GM19463 (cell line): Measurements from ENCODE around the gene ZNF750.

Experiments used
- ATAC-seq: cut with Tn5 transposase; IDR thresholded peaks from one replicate; pipeline ENCODE4 v1.9.1; 2021; ENCODE audit warnings: mild to moderate bottlenecking, moderate library complexity; ENCODE audit not compliant: unreplicated experiment

ZNF750 gene

DNA sequence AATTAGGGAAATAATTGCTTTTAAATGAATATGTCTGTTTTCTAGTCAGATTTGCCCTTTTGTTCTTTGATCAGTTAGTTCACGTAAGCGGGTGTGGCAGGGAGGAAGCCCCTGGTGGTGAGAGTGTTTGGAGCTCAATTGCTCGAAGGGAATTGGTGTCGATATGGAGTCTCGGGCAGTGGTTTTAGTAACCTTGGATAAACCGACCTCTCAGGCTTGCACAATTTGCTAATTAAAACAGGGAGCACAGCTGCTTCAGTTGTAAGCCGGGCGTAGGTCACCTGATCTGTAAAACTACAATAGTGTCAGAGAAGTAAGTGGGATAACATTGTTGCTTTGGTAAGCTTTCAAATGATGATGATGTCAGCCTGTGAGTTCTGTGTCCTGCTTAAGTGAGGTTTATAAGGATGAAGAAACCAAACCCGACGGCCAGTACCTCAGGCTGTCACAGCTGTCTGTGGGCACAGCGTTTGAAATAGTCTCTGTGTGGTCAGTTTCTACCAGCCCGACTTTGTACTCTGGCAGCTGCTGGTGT is 2.9 kb downstream of the ZNF750 start:
- no peak for ATAC-seq

DNA sequence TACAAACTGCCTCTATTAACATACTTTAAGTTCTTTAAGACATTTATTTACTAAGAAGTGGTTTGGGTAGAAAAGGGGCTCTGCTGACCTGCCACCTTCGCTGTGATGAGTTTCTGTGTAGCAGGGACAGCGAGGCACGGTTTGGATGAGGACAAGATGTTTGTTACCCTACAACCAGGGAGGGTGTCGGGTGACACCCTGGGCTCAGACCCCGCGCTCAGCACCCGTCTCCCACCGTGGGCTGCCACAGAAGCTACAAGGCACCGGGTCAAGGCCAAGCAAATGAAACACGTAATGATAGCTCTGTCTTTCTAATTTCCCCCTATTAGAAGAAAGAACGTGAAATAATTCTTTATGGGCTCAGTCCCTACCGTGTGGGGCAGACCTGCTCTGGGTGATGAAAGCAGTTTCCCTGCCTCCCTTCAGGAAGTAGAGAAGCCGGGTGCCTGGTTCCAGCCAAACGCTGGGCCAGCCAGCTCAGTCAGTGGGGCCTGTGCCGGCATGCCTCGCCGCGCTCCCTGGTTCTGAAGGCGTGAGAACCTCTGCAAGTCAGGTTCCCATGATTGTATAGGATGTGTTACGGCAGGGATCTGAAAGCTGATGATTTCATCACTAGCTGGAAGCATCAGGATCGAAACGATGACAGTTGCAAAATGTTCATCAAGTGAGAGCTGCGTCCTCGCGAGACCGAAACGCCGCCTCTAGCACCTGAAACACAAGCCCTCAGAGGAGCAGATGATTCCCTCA is 3.9 kb downstream of the ZNF750 start:
- ATAC-seq, result no peak

- ATAC-seq, result no peak
Observed at GRCh38 chr17:82835122-82835521, 4.7 kb downstream of the ZNF750 start.

DNA sequence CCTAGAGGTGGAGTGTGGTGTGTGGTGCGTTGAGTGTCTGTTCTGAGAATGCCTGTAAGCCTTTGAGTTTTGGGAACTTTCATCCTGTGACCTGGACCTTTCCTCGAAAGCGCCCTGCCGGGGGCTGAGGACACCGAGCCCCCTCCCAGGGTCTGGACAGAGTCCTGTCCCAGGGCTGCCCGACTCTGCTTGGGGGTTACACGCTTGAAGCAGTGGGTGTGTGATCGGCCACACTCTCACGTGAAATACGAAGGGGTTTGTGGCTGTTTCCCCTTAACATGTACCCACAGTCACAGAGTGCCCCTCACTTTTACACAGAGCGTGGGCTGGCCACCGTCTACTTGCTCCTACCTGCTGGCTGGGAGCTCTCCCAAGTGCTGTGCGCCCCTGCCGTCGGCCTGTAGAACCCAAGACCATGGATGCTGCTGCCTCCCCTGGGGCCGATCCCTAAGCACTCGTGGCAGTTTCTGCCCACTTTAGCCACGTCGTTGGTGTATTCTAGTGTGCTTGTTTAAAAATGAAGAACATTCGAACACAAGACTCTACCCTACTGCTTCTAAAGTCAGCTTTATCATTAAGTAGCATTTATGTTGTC is 6.8 kb downstream of the ZNF750 start:
- no peak for ATAC-seq

DNA sequence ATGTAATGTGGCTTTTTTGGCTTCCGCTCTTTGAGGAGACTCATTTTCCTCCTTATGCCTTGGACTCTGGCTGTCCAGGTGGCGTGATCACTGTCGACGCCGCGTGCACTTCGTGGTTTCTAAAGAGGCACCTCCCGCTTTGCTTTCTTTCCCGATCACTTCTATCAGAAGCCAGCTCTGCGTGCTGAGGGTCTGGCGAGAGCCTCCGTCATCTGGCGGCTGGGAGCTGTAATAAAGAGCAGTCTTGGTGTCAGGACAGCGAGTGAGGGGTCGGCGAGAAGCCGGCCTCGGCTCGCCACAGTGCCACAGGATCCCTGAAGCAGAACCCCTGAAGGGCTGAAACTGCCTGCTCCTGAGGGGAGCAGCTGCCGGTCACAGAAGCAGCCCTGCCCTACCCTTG is 7.4 kb downstream of the ZNF750 start:
- no peak for ATAC-seq

DNA sequence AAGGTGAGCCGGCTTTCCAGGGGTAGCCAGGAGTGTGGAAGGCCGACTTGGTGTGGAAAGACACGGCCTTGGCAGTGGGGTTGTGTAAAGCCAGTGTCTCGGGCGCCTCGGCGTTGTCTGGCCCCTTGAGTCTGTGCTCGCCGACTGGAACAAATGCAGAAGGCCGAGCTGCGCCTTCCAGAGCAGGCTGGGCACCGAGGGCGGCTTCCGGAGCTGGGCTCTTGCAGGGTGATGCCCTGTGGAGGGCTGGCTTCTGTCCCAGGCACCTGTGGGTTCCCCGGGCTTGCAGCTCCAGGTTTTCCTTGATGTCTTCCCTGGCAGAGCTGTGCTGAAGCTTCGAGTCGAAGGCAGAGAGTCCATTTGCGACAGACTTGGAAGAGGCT is 8.0 kb downstream of the ZNF750 start:
- ATAC-seq, result no peak

GRCh38 chr17:82831041-82831817 is 8.6 kb downstream of the ZNF750 start:
- no peak for ATAC-seq

GRCh38 chr17:82830249-82830661 is 9.6 kb downstream of the ZNF750 start:
- no peak for ATAC-seq

DNA sequence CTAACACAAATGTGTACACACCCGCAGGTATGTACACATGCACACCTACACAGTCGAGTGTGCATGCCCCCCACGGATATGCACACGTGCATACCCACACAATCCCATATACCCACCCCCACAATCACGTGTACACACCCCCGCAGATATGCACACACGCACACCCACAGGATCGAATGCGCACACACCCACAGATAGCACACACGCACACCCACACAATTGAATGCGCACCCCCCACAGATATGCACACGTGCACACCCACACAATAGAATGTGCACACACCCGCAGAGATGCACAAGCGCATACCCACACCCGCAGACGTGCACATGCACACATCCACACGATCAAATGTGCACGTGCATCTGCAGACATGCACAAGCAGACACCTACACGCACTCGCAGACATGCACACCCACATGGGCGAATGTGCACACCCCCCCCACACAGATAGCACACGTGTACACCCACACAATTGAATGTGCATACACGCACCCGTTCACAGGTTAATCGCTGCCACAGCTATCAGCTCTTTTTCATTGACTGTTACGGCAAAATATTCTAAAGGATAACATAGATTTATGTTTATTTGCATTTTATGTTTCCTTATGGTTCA is 10.8 kb downstream of the ZNF750 start:
- no peak for ATAC-seq

DNA sequence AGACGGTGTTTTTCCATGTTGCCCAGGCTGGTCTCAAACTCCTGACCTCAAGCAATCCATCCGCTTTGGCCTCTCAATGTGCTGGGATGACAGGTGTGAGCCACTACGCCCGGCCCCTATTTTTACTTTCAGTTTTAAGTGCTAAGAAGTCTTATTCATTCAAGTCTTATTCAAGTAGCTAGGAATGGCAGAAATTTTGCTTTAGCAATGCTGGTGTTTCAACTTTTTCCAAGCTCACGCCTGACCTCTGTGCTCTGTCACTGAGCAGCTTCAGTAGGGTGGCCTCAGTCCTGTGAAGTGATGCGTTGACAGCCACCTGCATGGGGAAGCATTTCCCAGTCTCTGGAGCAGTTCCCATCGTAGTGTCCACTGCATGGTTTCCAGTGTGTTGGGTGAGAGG is 12.9 kb downstream of the ZNF750 start:
- ATAC-seq, result no peak

DNA sequence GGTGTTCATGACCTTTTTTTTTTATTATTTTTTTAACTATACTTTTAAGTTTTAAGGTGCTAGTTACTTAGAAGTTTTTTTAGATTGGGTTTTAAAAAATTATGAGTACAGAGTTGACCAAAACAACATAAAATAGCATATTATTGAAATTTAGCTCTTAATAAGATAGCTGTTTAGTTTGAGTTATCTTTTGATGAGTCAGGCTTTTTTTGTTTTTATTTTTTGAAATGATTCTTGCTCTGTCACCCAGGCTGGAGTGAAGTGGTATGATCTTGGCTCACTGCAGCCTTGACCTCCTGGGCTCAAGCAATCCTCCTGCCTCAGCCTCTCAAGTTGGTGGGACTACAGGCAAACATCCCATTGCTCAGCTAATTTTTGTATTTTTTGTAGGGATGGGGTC is 13.6 kb downstream of the ZNF750 start:
- ATAC-seq, result no peak

DNA sequence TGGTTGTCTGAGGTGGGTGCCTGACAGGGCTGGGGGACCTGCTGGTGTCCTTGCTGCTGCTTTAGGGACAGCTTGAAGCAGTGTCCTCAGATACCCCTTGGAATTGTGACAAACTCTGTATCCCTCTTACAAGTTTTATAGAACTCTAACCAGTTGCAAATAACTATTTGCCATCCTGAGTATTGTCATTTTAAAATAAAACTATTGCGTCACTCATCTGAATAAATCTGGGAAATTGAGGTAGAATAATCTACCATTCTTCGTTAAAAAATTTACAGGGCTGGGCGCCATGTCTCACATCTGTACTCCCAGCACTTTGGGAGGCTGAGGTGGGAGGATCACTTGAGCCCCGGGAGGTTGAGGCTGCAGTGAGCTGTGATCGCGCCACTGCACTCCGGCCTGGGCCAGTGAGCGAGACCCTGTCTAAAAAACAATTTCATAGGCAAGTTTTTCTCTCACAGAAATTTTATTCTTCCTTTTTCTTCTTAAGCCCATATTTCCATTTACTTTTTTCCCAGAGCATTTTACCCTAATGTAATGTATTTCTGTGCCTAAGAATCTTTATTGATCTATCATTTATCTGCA is 14.2 kb downstream of the ZNF750 start:
- no peak for ATAC-seq

DNA sequence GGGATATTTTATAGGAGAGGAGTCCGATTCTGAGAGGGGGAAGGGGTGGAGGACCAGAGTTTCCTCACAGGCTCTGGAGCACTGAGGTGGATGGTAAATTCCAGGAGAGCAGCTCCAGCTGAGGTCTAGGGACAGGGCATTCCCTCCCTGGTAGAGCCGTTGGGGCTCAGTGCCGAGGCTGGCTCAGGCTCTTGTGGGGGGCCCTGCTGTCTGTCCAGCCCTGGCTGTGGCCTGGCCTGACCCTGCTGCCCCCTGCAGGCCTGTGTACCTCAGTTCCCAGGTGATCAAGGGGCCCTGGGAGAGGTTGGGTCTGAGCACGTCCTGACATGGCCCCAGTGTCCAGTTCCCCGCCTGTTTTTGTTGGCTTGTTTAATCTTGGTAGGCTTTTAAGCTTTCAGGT is 16.8 kb downstream of the ZNF750 start:
- no peak for ATAC-seq

- ATAC-seq, result no peak
Observed at GRCh38 chr17:82822281-82822680, 17.5 kb downstream of the ZNF750 start.

DNA sequence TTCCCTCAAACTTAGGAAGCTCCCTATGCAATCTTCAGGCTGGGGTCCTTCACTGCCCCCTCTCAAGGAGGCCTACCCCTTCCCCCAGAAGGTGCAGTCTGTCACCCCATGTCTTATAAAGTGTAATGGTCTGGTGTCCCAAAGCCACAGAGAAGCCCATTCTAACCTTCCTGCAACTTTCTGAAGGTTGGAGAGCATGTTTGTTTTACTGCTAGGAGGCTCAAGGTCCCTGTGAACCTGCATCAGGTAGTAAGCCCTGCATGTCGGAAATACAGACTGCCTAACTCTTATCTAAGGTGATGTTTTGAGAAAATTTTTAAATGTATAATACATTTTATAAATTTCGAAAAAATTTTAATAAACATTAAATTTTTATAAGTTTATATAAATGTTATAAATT is 18.3 kb downstream of the ZNF750 start:
- no peak for ATAC-seq

DNA sequence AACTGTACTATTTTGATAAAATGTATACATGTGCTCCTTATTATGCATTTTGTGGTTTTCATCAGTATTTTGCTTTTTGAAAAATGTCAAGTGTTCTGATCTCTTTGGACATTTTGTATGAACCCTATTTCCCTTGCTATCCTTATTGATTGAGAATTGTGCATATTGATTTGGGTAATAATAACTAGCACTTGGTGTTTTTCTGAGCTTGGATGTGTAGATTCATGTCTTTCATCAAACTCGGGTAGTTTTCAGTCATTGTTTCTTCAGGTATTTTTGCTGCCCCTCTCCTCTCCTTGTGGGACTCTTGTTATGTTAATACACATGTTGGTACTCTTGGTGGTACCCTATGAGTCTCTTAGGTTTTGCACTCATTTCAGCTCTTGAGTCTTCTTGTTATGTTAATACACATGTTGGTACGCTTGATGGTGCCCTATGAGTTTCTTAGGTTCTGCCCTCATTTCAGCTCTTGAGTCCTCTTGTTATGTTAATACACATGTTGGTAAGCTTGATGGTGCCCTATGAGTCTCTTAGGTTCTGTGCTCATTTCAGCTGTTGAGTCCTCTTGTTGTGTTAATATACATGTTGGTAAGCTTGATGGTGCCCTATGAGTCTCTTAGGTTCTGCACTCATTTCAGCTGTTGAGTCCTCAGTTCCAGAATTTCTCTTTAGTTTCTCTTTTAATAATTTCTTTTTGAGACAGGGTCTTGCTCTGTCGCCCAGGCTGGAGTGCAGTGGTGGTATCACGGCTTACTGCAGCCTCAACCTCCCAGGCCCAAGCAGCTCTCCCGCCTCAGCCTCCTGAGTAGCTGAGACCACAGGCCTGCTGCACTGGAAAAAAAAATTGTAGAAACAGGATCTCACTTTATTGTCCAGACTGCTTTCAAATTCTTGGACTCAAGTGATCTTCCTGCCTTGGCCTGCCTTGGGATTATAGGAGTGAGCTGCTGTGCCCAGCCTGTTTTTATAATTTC is 19.3 kb downstream of the ZNF750 start:
- no peak for ATAC-seq

GRCh38 chr17:82817947-82818346 is 21.9 kb downstream of the ZNF750 start:
- no peak for ATAC-seq

DNA sequence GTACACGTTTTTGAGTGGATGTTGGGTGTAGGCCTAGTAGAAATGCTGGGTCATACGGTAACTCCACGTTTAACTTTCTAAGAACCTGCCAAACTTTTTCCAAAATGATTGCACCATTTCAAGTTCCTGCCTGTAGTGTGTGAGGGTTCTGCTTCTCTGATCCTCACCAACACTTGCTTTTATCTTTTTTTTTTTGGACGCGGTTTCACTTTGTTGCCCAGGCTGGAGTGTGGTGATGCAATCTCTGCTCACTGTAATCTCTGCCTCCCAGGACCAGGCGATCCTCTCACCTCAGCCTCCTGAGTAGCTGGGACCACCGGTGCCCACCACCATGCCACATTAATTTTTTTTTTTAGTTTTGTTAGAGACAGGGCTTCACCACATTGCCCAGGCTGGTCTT is 23.5 kb downstream of the ZNF750 start:
- no peak for ATAC-seq

DNA sequence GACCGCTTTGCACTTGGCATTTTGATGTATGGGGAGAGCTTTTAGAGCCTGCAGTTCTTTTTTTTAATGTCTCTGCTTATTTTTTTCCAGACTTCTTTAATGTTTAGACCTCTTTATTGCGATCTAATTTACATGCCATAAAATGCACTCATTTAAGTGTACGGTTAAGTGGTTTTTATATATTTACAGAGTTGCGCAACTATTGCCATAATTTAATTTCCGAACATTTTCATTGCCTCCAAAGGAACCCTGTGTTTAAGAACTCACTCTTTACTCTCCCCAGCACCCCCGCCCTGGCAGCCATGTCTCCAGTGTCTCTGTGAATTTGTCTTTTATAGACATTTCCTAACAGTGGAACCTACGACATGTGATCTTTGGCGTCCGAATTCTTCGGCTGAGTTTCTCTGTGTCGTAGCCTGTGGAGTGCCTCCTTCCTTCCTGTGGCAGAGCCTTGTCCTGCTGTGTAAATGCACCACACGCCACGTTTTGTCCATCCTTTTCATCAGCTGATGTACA is 24.0 kb downstream of the ZNF750 start:
- no peak for ATAC-seq

DNA sequence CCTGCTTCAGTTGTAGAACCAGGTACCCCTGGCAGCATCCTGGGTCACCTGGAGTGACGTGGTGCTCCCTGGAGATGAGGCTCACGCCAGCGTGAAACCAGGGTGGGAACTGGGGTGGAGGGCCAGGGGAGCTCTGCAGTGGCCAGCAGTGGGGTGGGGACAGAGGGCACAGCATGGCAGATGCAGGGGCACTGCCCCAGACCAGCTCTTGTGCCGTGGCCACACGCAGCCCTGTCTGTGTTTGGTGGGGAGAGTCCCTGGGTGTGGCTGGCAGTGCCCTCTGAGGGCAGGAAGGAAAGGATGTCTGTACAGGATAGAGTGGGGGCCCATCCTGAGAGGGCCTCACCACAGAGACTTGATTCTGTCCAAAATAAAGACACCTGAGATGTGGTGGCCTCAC is 24.5 kb downstream of the ZNF750 start:
- no peak for ATAC-seq
